Measurements from ENCODE around the gene FAM180A. TPM values are rescaled to one million over a fixed set of nuclear protein-coding genes. Genes with fewer than 3 reads are reported as not detected.

The FAM180A gene
- total and polyA plus RNA-seq, 8 donors: 0.08 to 5.8 (median 1.4) TPM; not detected in 4

GRCh38 chr7:135736586-135737305 is 11.9 kb downstream of the FAM180A start:
- Histone ChIP-seq H3K27me3 (no peaks in the 10 kb centered on the region), H3K27ac (no peak overlapping the region), H3K36me3 (no peaks in the 10 kb centered on the region), H3K4me1 (no peaks in the 10 kb centered on the region), H3K9me3 (no peaks in the 10 kb centered on the region), H3K4me3 (no peak overlapping the region)
- TF ChIP-seq EP300 (IDR thresholded peaks at IDR 0.05) (no peak), CTCF (IDR thresholded peaks at IDR 0.05) (no peak), POLR2A (IDR thresholded peaks at IDR 0.05) (no peak), POLR2AphosphoS5 (IDR thresholded peaks at IDR 0.05) (no peak)
- DNase-seq: no peak
- 74 to 86% (median 77%) methylated on average over 6 of the region's 6 CpGs for WGBS, 5 donors
- intact Hi-C loops (cut with DNase I; ENCODE audit: low total_unique reads): no loop called here

GRCh38 chr7:135734343-135734689 is 14.3 kb downstream of the FAM180A start:
- Histone ChIP-seq H3K27ac (no peak overlapping the region), H3K27me3 (no peaks in the 10 kb centered on the region)

GRCh38 chr7:135733603-135734342 is 14.8 kb downstream of the FAM180A start:
- 89 to 93% (median 90%) methylated on average over 21 of the region's 21 CpGs for WGBS, 5 donors
- Histone ChIP-seq H3K9me3 (no peaks in the 10 kb centered on the region), H3K4me1 (no peaks in the 10 kb centered on the region), H3K27ac (no peak overlapping the region), H3K27me3 (no peaks in the 10 kb centered on the region), H3K36me3 (no peaks in the 10 kb centered on the region), H3K4me3 (no peak overlapping the region)
- intact Hi-C loops (cut with DNase I; ENCODE audit: low total_unique reads): no loop called here
- no peak for TF ChIP-seq POLR2A (IDR thresholded peaks at IDR 0.05)
- DNase-seq: no peak

More at GRCh38 chr7:135734343-135734689, 14.3 kb downstream of the FAM180A start:
- DNase-seq: no peak
- WGBS, 5 donors: 84 to 100% (median 87%) methylated on average over 1 of the region's 1 CpG
- Histone ChIP-seq H3K9me3 (no peaks in the 10 kb centered on the region), H3K4me3 (no peak overlapping the region), H3K36me3 (no peaks in the 10 kb centered on the region), H3K4me1 (no peaks in the 10 kb centered on the region)
- intact Hi-C loops (cut with DNase I; ENCODE audit: low total_unique reads): no loop called here
- no peak for TF ChIP-seq EP300 (IDR thresholded peaks at IDR 0.05)
- TF ChIP-seq POLR2AphosphoS5 (IDR thresholded peaks at IDR 0.05): no peak
- no peak for TF ChIP-seq POLR2A (IDR thresholded peaks at IDR 0.05)
- no peak for TF ChIP-seq CTCF (IDR thresholded peaks at IDR 0.05)

- Histone ChIP-seq H3K9me3 (no peaks in the 10 kb centered on the region), H3K27ac (no peak overlapping the region), H3K36me3 (no peaks in the 10 kb centered on the region), H3K27me3 (peaks cover 0 to 7% (median 0%) of the 10 kb centered on the region in 3 donors), H3K4me3 (no peak overlapping the region), H3K4me1 (peaks cover 0 to 2% (median 0%) of the 10 kb centered on the region in 4 donors)
- TF ChIP-seq CTCF (IDR thresholded peaks at IDR 0.05) (no peak), POLR2A (IDR thresholded peaks at IDR 0.05) (no peak), POLR2AphosphoS5 (IDR thresholded peaks at IDR 0.05) (no peak), EP300 (IDR thresholded peaks at IDR 0.05) (no peak)
- intact Hi-C loops (cut with DNase I; ENCODE audit: low total_unique reads): no loop called here
- WGBS, 5 donors: 78 to 88% (median 85%) methylated on average over 4 of the region's 4 CpGs
- no peak for DNase-seq
Observed at GRCh38 chr7:135731131-135731530, 17.5 kb downstream of the FAM180A start.

Measured in stomach (tissue), 9 donors.